Measurements from ENCODE around the gene BAIAP2L2.

Gene BAIAP2L2

GRCh38 chr22:38135133-38135706 lies 24.7 kb upstream of the BAIAP2L2 start:
- TF ChIP-seq GATA1 (IDR thresholded peaks at IDR 0.05; ENCODE audit: low read depth, low read length) (no peak), POLR2A (IDR thresholded peaks at IDR 0.05; ENCODE audit: low read length) (peak; percentile 52)
- DNase-seq: peak; percentile 35 to 62

- no peak for DNase-seq
- TF ChIP-seq GATA1 (IDR thresholded peaks at IDR 0.05; ENCODE audit: low read depth, low read length) (no peak), POLR2A (IDR thresholded peaks at IDR 0.05; ENCODE audit: low read length) (no peak)
Observed at GRCh38 chr22:38133331-38133730, 22.8 kb upstream of the BAIAP2L2 start.

GRCh38 chr22:38132794-38133193 lies 22.3 kb upstream of the BAIAP2L2 start:
- no peak for DNase-seq
- TF ChIP-seq GATA1 (IDR thresholded peaks at IDR 0.05; ENCODE audit: low read depth, low read length) (no peak), POLR2A (IDR thresholded peaks at IDR 0.05; ENCODE audit: low read length) (no peak)

GRCh38 chr22:38132136-38132535 lies 21.7 kb upstream of the BAIAP2L2 start:
- TF ChIP-seq GATA1 (IDR thresholded peaks at IDR 0.05; ENCODE audit: low read depth, low read length) (no peak), POLR2A (IDR thresholded peaks at IDR 0.05; ENCODE audit: low read length) (no peak)

GRCh38 chr22:38131399-38131798 lies 20.9 kb upstream of the BAIAP2L2 start:
- no peak for TF ChIP-seq POLR2A (IDR thresholded peaks at IDR 0.05; ENCODE audit: low read length)
- no peak for TF ChIP-seq GATA1 (IDR thresholded peaks at IDR 0.05; ENCODE audit: low read depth, low read length)
- no peak for DNase-seq

More at GRCh38 chr22:38132136-38132535, 21.7 kb upstream of the BAIAP2L2 start:
- no peak for DNase-seq

GRCh38 chr22:38129856-38130255 lies 19.4 kb upstream of the BAIAP2L2 start:
- DNase-seq: no peak
- TF ChIP-seq GATA1 (IDR thresholded peaks at IDR 0.05; ENCODE audit: low read depth, low read length): no peak
- no peak for TF ChIP-seq POLR2A (IDR thresholded peaks at IDR 0.05; ENCODE audit: low read length)

GRCh38 chr22:38129021-38129420 lies 18.5 kb upstream of the BAIAP2L2 start:
- no peak for TF ChIP-seq GATA1 (IDR thresholded peaks at IDR 0.05; ENCODE audit: low read depth, low read length)
- no peak for TF ChIP-seq POLR2A (IDR thresholded peaks at IDR 0.05; ENCODE audit: low read length)
- DNase-seq: no peak

GRCh38 chr22:38127869-38128268 lies 17.4 kb upstream of the BAIAP2L2 start:
- DNase-seq: no peak
- TF ChIP-seq GATA1 (IDR thresholded peaks at IDR 0.05; ENCODE audit: low read depth, low read length) (no peak), POLR2A (IDR thresholded peaks at IDR 0.05; ENCODE audit: low read length) (no peak)

- peak; percentile 80 to 87 for DNase-seq
- TF ChIP-seq GATA1 (IDR thresholded peaks at IDR 0.05; ENCODE audit: low read depth, low read length) (no peak), POLR2A (IDR thresholded peaks at IDR 0.05; ENCODE audit: low read length) (no peak)
Observed at GRCh38 chr22:38126928-38127668, 16.6 kb upstream of the BAIAP2L2 start.

- DNase-seq: no peak
Observed at GRCh38 chr22:38125751-38126201, 15.3 kb upstream of the BAIAP2L2 start.

GRCh38 chr22:38125038-38125610 lies 14.6 kb upstream of the BAIAP2L2 start:
- TF ChIP-seq POLR2A (IDR thresholded peaks at IDR 0.05; ENCODE audit: low read length) (no peak), GATA1 (IDR thresholded peaks at IDR 0.05; ENCODE audit: low read depth, low read length) (no peak)
- no peak for DNase-seq

More at GRCh38 chr22:38125751-38126201, 15.3 kb upstream of the BAIAP2L2 start:
- TF ChIP-seq GATA1 (IDR thresholded peaks at IDR 0.05; ENCODE audit: low read depth, low read length): no peak
- TF ChIP-seq POLR2A (IDR thresholded peaks at IDR 0.05; ENCODE audit: low read length): no peak

- TF ChIP-seq GATA1 (IDR thresholded peaks at IDR 0.05; ENCODE audit: low read depth, low read length): no peak
- no peak for TF ChIP-seq POLR2A (IDR thresholded peaks at IDR 0.05; ENCODE audit: low read length)
- DNase-seq: no peak
Observed at GRCh38 chr22:38124236-38124974, 13.9 kb upstream of the BAIAP2L2 start.

- TF ChIP-seq GATA1 (IDR thresholded peaks at IDR 0.05; ENCODE audit: low read depth, low read length) (no peak), POLR2A (IDR thresholded peaks at IDR 0.05; ENCODE audit: low read length) (no peak)
- no peak for DNase-seq
Observed at GRCh38 chr22:38122616-38123015, 12.1 kb upstream of the BAIAP2L2 start.
